Fibroblast of the aortic adventitia (primary cell): ENCODE measurements around the gene TCF7. TPM values are rescaled to one million over a fixed set of nuclear protein-coding genes. Genes with fewer than 3 reads are reported as not detected.
A peak's percentile ranks its signal among the peaks of the same experiment; 100 is the strongest.

Source experiments
- DNase-seq: peaks from one replicate; pipeline ENCODE4 v3.0.0-alpha.2; 2010; ENCODE audit warnings: low read depth
- H3K4me3 ChIP-seq: 2 replicates; pipeline ENCODE4 v1.5.1; 2011; ENCODE audit warnings: low read depth, mild to moderate bottlenecking, control low read depth, low read length, moderate library complexity
- CTCF ChIP-seq: IDR thresholded peaks from 2 replicates; pipeline ENCODE4 v1.5.1; 2011; ENCODE audit warnings: mild to moderate bottlenecking, low read length, control low read depth, inconsistent platforms; ENCODE audit not compliant: insufficient read depth
- total RNA-seq: library from RNA; depleted of rRNA; stranded (reverse); fragments of >200 nt; gene quantifications from 2 replicates; pipeline ENCODE4 v1.2.3, GENCODE V29; 2012; ENCODE audit warnings: low replicate concordance

The TCF7 gene
- total RNA-seq, 1 donor: 16.8 TPM

- DNase-seq: no peak
- no peak for TF ChIP-seq CTCF
- H3K4me3 ChIP-seq: no peak overlapping the region
Measured at GRCh38 chr5:134097211-134097749, 17.2 kb upstream of the TCF7 start.

- DNase-seq: no peak
- no peak for TF ChIP-seq CTCF
- no peak overlapping the region for H3K4me3 ChIP-seq
Measured at GRCh38 chr5:134098690-134099089, 15.8 kb upstream of the TCF7 start.

- no peak overlapping the region for H3K4me3 ChIP-seq
- no peak for TF ChIP-seq CTCF
- no peak for DNase-seq
Measured at GRCh38 chr5:134099288-134099872, 15.1 kb upstream of the TCF7 start.

GRCh38 chr5:134099939-134100282, 14.6 kb upstream of the TCF7 start:
- H3K4me3 ChIP-seq: no peak overlapping the region
- no peak for DNase-seq
- no peak for TF ChIP-seq CTCF

GRCh38 chr5:134100283-134101091, 14.0 kb upstream of the TCF7 start:
- no peak for TF ChIP-seq CTCF
- peak; percentile 78 for DNase-seq
- no peak overlapping the region for H3K4me3 ChIP-seq

- peak; percentile 89 for TF ChIP-seq CTCF
- no peak overlapping the region for H3K4me3 ChIP-seq
- DNase-seq: peak; percentile 20
Measured at GRCh38 chr5:134101686-134102439, 12.6 kb upstream of the TCF7 start.
